Gastrocnemius medialis (tissue), 4 donors: ENCODE results near the gene POLR2C. TPM values are rescaled to one million over a fixed set of nuclear protein-coding genes. Genes with fewer than 3 reads are reported as not detected.

Source experiments
- ATAC-seq, 2 donors: fragments of 150-250 bp; one replicate each; pipeline ENCODE4 v1.9.1; 2016
- DNase-seq, 2 donors: peaks; one replicate each; pipeline ENCODE4 v3.0.0-alpha.2; 2019
- H3K27ac ChIP-seq, 4 donors: fragments of 200-600 bp; sonication (generic); 1 replicate in 1 of 4; 2 replicates in 3 of 4; pipeline ENCODE4 v1.5.1; 2016 to 2018; ENCODE audit warnings: mild to moderate bottlenecking in 2 of 4, moderate library complexity in 1 of 4
- H3K27me3 ChIP-seq, 3 donors: fragments of 200-600 bp; sonication (generic) in 2 of 3; 1 replicate in 1 of 3; 2 replicates in 2 of 3; pipeline versions ENCODE4 v1.5.1 to v1.6.0; 2016 to 2019; ENCODE audit warnings: mild to moderate bottlenecking in 1 of 3, moderate library complexity in 1 of 3
- H3K36me3 ChIP-seq, 2 donors: fragments of 200-600 bp; sonication (generic) in 1 of 2; one replicate each; pipeline ENCODE4 v1.5.1; 2017 to 2018
- H3K4me1 ChIP-seq, 2 donors: fragments of 200-600 bp; sonication (generic) in 1 of 2; one replicate each; pipeline ENCODE4 v1.5.1; 2016 to 2017; ENCODE audit warnings: mild to moderate bottlenecking in 2 of 2
- H3K4me3 ChIP-seq, 4 donors: fragments of 200-600 bp; sonication (generic) in 3 of 4; 1 replicate in 1 of 4; 2 replicates in 3 of 4; pipeline ENCODE4 v1.5.1; 2016 to 2019; ENCODE audit warnings: mild to moderate bottlenecking in 2 of 4
- H3K9me3 ChIP-seq, 3 donors: fragments of 200-600 bp; sonication (generic) in 2 of 3; 1 replicate in 1 of 3; 2 replicates in 2 of 3; pipeline ENCODE4 v1.5.1; 2016 to 2019
- POLR2A ChIP-seq, 2 donors: fragments of 450-650 bp; IDR thresholded peaks; one replicate each; pipeline ENCODE4 v1.6.1; 2017; ENCODE audit warnings: antibody characterized with exemption in 2 of 2, mild to moderate bottlenecking in 2 of 2, moderate library complexity in 2 of 2
- in situ Hi-C, 4 donors: fragments of 200-750 bp; cut with MboI; loops; one replicate each; pipeline versions ENCODE4 v1.15.0 to v1.8.0; 2017; ENCODE audit warnings: low sequenced_read_pairs in 4 of 4
- intact Hi-C: fragments of 100-400 bp; cut with DNase I; formaldehyde crosslinking; loops from one replicate; pipeline ENCODE4 v1.15.1; 2023; ENCODE audit warnings: low total_unique reads
- total RNA-seq, 4 donors: library from RNA; depleted of rRNA; stranded (reverse); fragments of >200 nt; gene quantifications; one replicate each; pipeline versions ENCODE4 v1.1.0 to v1.2.3, GENCODE V29; 2016
- TF ChIP-seq, protein P1 (sequence below), 5 experiments: fragments of 450-650 bp in 3 of 5; fragments of 200-600 bp in 2 of 5; sonication (generic) in 2 of 5; IDR thresholded peaks in 4 of 5; conservative IDR thresholded peaks in 1 of 5; 1 replicate in 4 of 5; 2 replicates in 1 of 5; pipeline ENCODE4 v1.5.1; 2016 to 2019; ENCODE audit warnings: antibody characterized with exemption in 5 of 5, mild to moderate bottlenecking in 3 of 5, moderate library complexity in 3 of 5

POLR2C gene
- total RNA-seq, 4 donors from 2014 or later, result 97.2 to 162 (median 134) TPM

DNA sequence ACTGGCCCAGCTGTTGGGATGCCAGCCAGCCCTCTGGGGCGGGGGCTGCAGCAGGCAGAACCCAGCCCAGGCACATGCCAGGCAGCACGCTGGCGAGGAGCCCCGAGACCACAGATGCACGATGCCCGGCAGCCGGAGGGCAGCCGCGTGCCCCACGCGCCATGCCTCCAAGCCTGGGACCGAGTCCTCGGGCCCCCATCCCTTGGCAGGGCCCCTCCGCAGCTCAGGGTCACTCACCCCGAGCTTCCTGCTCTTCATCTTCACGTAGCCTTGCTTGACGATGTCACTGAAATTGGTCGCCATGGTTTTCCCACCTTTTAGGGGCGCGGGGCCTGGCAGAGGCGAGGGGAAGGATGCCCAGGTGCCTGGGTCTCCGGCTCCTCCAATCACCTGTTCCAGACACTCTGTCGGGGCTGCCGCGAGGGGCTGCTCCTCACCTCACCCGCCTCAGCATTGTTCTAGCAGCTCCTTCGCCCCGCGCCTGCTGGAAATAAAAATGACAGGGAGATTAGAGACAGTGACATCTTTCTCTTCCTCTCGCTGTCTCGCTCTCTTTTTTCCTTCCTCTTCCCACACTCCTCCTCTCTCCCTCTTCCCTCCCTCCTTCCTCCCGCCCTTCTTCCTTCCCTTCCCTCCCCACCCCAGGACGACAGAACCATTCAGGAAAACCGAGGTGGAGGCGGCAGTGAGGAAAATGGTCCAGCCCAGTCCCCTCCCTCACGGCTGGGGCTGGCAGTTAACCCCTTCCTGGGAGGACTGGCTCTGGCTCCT is 16.9 kb downstream of the POLR2C start:
- in situ Hi-C loops (no loop called here), intact Hi-C loops (no loop called here)
- DNase-seq (no peak), ATAC-seq (no peak)
- Histone ChIP-seq H3K27ac (peak overlapping the region; percentile 18 to 58 (median 46)), H3K27me3 (peaks cover 0 to 4% (median 0%) of the 10 kb centered on the region in 3 donors), H3K36me3 (no peaks in the 10 kb centered on the region), H3K9me3 (no peaks in the 10 kb centered on the region), H3K4me3 (peak overlapping the region; percentile 35 to 47 (median 39)), H3K4me1 (peaks cover 0 to 6% of the 10 kb centered on the region in 2 donors)
- TF ChIP-seq, protein P1, sequence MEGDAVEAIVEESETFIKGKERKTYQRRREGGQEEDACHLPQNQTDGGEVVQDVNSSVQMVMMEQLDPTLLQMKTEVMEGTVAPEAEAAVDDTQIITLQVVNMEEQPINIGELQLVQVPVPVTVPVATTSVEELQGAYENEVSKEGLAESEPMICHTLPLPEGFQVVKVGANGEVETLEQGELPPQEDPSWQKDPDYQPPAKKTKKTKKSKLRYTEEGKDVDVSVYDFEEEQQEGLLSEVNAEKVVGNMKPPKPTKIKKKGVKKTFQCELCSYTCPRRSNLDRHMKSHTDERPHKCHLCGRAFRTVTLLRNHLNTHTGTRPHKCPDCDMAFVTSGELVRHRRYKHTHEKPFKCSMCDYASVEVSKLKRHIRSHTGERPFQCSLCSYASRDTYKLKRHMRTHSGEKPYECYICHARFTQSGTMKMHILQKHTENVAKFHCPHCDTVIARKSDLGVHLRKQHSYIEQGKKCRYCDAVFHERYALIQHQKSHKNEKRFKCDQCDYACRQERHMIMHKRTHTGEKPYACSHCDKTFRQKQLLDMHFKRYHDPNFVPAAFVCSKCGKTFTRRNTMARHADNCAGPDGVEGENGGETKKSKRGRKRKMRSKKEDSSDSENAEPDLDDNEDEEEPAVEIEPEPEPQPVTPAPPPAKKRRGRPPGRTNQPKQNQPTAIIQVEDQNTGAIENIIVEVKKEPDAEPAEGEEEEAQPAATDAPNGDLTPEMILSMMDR (IDR thresholded peaks at IDR 0.05 in 4 of 5, conservative IDR thresholded peaks at IDR 0.05 in 1 of 5), result no peak
- TF ChIP-seq POLR2A (IDR thresholded peaks at IDR 0.05), result no peak

DNA sequence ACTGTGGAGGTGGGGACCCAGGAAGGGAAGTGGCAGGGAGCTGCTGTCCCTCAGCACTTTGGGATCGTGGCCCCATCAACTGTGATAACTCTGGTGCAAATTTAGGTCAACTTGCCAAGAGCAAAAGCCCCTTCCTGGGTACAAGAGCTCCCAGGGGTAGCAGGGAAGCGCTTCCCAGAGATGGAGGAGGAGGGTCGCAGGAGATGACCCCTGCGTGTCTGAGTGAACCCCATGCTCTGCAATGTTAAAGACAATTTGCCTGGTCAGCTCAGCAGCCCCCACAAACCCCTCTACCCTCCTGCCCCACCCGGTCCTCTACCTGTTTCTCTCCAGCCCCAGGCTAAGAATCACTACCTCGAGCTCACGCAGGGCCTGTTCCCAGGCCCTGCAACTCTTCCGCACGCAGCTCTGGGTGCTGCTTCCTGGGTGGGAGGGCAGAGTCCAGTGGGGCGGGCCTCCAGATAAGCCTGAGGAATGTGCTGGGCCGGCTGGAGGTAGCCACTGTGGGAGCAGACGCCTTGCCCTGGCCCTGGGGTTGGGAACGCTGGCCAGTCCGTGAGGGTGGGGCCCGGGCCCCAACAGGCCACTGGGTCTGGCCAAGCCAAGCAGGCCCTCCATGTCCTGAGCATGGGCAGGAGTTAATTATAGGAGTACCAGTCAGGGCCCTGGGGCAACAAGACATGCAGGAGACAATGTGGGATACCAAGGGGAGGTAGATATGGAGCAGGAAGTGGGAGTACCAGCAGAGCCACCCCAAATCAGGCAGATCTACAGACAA is 17.7 kb downstream of the POLR2C start:
- intact Hi-C loops (no loop called here), in situ Hi-C loops (no loop called here)
- TF ChIP-seq POLR2A (IDR thresholded peaks at IDR 0.05), result no peak
- TF ChIP-seq, protein P1 (IDR thresholded peaks at IDR 0.05 in 4 of 5, conservative IDR thresholded peaks at IDR 0.05 in 1 of 5), result no peak
- Histone ChIP-seq H3K27me3 (peaks cover 0 to 4% (median 0%) of the 10 kb centered on the region in 3 donors), H3K27ac (peak overlapping the region; percentile 18 to 58 (median 46)), H3K9me3 (no peaks in the 10 kb centered on the region), H3K4me1 (peaks cover 0 to 6% of the 10 kb centered on the region in 2 donors), H3K36me3 (no peaks in the 10 kb centered on the region), H3K4me3 (peak overlapping the region; percentile 35 to 47 (median 39))
- peak; percentile 36 to 37 for ATAC-seq
- peak in 1 of 2 donors; percentile 31 for DNase-seq

DNA sequence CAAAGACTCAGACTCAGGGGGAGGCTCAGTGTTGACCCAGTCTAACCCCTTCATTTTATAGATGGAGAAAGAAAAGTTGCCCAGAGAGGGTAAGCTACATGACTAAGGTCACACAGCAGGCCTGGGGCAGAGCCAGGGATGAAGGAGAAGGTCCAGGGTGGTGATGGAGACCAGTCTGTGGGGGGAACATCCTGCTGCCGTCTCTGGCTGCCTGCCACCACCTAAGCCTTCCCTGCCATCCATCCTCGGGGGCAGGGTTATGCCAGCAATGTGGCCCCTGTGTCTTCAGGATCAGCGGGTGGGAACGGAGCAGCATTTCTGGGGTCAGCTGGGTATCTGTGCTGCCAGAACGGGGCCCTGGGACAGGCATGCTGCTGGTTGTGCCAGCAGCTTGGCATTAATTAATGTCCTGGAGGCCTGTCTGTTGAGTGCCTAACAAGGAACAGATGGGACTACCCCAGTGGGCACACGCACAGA is 18.3 kb downstream of the POLR2C start:
- Histone ChIP-seq H3K9me3 (no peaks in the 10 kb centered on the region), H3K27me3 (peaks cover 0 to 4% (median 0%) of the 10 kb centered on the region in 3 donors), H3K36me3 (no peaks in the 10 kb centered on the region), H3K4me1 (peaks cover 0 to 10% of the 10 kb centered on the region in 2 donors), H3K4me3 (no peak overlapping the region), H3K27ac (peak overlapping the region in 1 of 4 donors; percentile 58)
- in situ Hi-C loops (no loop called here), intact Hi-C loops (no loop called here)
- DNase-seq (no peak), ATAC-seq (no peak)
- TF ChIP-seq, protein P1 (IDR thresholded peaks at IDR 0.05 in 4 of 5, conservative IDR thresholded peaks at IDR 0.05 in 1 of 5), result no peak
- no peak for TF ChIP-seq POLR2A (IDR thresholded peaks at IDR 0.05)

DNA sequence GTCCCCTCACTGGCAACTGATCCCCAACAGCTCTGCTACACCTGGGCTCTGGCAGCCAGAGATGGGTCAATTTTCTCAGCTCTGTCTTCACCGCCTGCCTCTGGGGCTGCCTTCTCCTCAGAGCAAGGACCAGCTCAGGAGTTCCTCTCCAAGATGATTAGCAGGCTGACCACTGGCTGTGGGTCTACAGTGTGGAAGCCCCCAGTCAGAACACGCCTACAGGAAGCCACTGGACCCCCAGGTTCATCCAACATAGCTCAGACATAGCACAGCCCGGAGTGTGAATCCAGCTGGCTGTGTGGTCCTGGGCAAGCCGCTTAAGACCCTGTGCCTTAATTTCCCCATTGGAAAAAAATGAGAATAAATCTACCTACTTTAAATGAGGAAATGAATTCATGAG is 18.9 kb downstream of the POLR2C start:
- no peak for DNase-seq
- Histone ChIP-seq H3K27me3 (peaks cover 0 to 4% (median 0%) of the 10 kb centered on the region in 3 donors), H3K4me1 (peaks cover 0 to 10% of the 10 kb centered on the region in 2 donors), H3K36me3 (no peaks in the 10 kb centered on the region), H3K27ac (no peak overlapping the region), H3K4me3 (no peak overlapping the region), H3K9me3 (no peaks in the 10 kb centered on the region)
- TF ChIP-seq, protein P1 (IDR thresholded peaks at IDR 0.05 in 4 of 5, conservative IDR thresholded peaks at IDR 0.05 in 1 of 5), result no peak
- no peak for TF ChIP-seq POLR2A (IDR thresholded peaks at IDR 0.05)
- in situ Hi-C loops (no loop called here), intact Hi-C loops (no loop called here)
- no peak for ATAC-seq
